Calu3 (cell line): ENCODE data around the gene SORBS2. TPM values are rescaled to one million over a fixed set of nuclear protein-coding genes. Genes with fewer than 3 reads are reported as not detected.

Experiments
- BruUV-seq: library from RNA; stranded (reverse); fragments of 400-500 nt; replicated peaks from 2 replicates; lab custom pipeline; 2021; lab: Mats Ljungman, UMichigan
- CTCF ChIA-PET: fragments of 300-600 bp; sonication (Branson Sonifier 250); formaldehyde crosslinking; loops from one replicate; lab custom pipeline; 2022; ENCODE audit warnings: antibody characterized with exemption; lab: Charles Lee
- DNase-seq: peaks from one replicate; pipeline ENCODE4 v3.0.0; 2022
- H3K27ac Mint-ChIP-seq: one replicate; pipeline ENCODE4 v1.8.0; 2022; ENCODE audit warnings: mixed read lengths; ENCODE audit not compliant: unreplicated experiment
- H3K27me3 Mint-ChIP-seq: one replicate; pipeline ENCODE4 v1.8.0; 2022; ENCODE audit warnings: mixed read lengths; ENCODE audit not compliant: unreplicated experiment
- H3K36me3 Mint-ChIP-seq: one replicate; pipeline ENCODE4 v1.8.0; 2022; ENCODE audit warnings: mild to moderate bottlenecking, moderate library complexity, mixed read lengths; ENCODE audit not compliant: insufficient read depth, unreplicated experiment
- H3K4me1 Mint-ChIP-seq: one replicate; pipeline ENCODE4 v1.8.0; 2022; ENCODE audit warnings: mild to moderate bottlenecking, low read depth, mixed read lengths; ENCODE audit not compliant: unreplicated experiment
- H3K4me3 Mint-ChIP-seq: one replicate; pipeline ENCODE4 v1.8.0; 2022; ENCODE audit warnings: mild to moderate bottlenecking, low read depth, moderate library complexity, mixed read lengths; ENCODE audit not compliant: unreplicated experiment
- H3K9me3 Mint-ChIP-seq: one replicate; pipeline ENCODE4 v1.8.0; 2022; ENCODE audit warnings: low read depth, mixed read lengths; ENCODE audit not compliant: unreplicated experiment
- CTCF ChIP-seq: fragments of 200-600 bp; IDR thresholded peaks from one replicate; pipeline ENCODE4 v1.8.0; 2022; ENCODE audit warnings: antibody characterized with exemption; ENCODE audit not compliant: unreplicated experiment
- intact Hi-C: fragments of 100-400 bp; cut with micrococcal nuclease; formaldehyde crosslinking; loops from one replicate; pipeline ENCODE4 v1.10.0; 2022; ENCODE audit not compliant: unreplicated experiment
- total RNA-seq: library from RNA; stranded (reverse); gene quantifications from 2 replicates; pipeline ENCODE4 v1.2.3, GENCODE V29; 2022

Gene SORBS2
- total RNA-seq, 1 experiment from 2014 or later, result 52.8 TPM

- H3K9me3 Mint-ChIP-seq, result no peaks in the 10 kb centered on the region
- DNase-seq, result no peak
- no peak overlapping the region for H3K27ac Mint-ChIP-seq
- no peaks in the 10 kb centered on the region for H3K27me3 Mint-ChIP-seq
- H3K4me3 Mint-ChIP-seq, result no peak overlapping the region
- CTCF ChIA-PET, result no interaction called here
- peaks cover 7% of the 10 kb centered on the region for H3K36me3 Mint-ChIP-seq
- no TSS peak for BruUV-seq
- intact Hi-C loops, result no loop called here
- TF ChIP-seq CTCF, result no peak
- H3K4me1 Mint-ChIP-seq, result no peaks in the 10 kb centered on the region
Measured at GRCh38 chr4:185591679-185592141, 220.3 kb downstream of the SORBS2 start.

- TF ChIP-seq CTCF, result no peak
- intact Hi-C loops, result no loop called here
- Mint-ChIP-seq H3K36me3 (peaks cover 4% of the 10 kb centered on the region), H3K4me1 (no peaks in the 10 kb centered on the region), H3K27me3 (no peaks in the 10 kb centered on the region), H3K9me3 (no peaks in the 10 kb centered on the region), H3K4me3 (no peak overlapping the region), H3K27ac (no peak overlapping the region)
- no TSS peak for BruUV-seq
- CTCF ChIA-PET, result no interaction called here
- DNase-seq, result no peak
Measured at GRCh38 chr4:185590982-185591381, 221.0 kb downstream of the SORBS2 start.

GRCh38 chr4:185589067-185589836 is 222.7 kb downstream of the SORBS2 start:
- BruUV-seq, result no TSS peak
- CTCF ChIA-PET, result no interaction called here
- intact Hi-C loops, result no loop called here
- TF ChIP-seq CTCF, result no peak
- Mint-ChIP-seq H3K36me3 (peaks cover 4% of the 10 kb centered on the region), H3K4me1 (no peaks in the 10 kb centered on the region), H3K9me3 (no peaks in the 10 kb centered on the region), H3K4me3 (no peak overlapping the region), H3K27me3 (no peaks in the 10 kb centered on the region), H3K27ac (no peak overlapping the region)
- no peak for DNase-seq

- H3K9me3 Mint-ChIP-seq, result no peaks in the 10 kb centered on the region
- peaks cover 4% of the 10 kb centered on the region for H3K36me3 Mint-ChIP-seq
- CTCF ChIA-PET, result no interaction called here
- BruUV-seq, result no TSS peak
- no peaks in the 10 kb centered on the region for H3K4me1 Mint-ChIP-seq
- no peak for TF ChIP-seq CTCF
- no peak overlapping the region for H3K4me3 Mint-ChIP-seq
- no peaks in the 10 kb centered on the region for H3K27me3 Mint-ChIP-seq
- intact Hi-C loops, result no loop called here
- no peak for DNase-seq
- H3K27ac Mint-ChIP-seq, result no peak overlapping the region
Measured at GRCh38 chr4:185587427-185588161, 224.4 kb downstream of the SORBS2 start.
